K562 (cell line): Measurements from ENCODE around the gene HAUS3. TPM values are rescaled to one million over a fixed set of nuclear protein-coding genes. Genes with fewer than 3 reads are reported as not detected.

Experiments
- ATAC-seq: fragments of 200-7000 bp; cut with Tn5 transposase; 3 replicates; pipeline ENCODE4 v1.9.1; 2020; ENCODE audit warnings: moderate library complexity
- BruUV-seq: library from RNA; stranded (reverse); fragments of 400-500 nt; replicated peaks from 2 replicates; lab custom pipeline; 2021; lab: Mats Ljungman, UMichigan
- CTCF ChIA-PET: fragments of 300-600 bp; formaldehyde crosslinking; extraction: SDS; loops from one replicate; lab custom pipeline; 2021; ENCODE audit warnings: low intra/inter-chr PET ratio; lab: Yijun Ruan, JAX
- POLR2A ChIA-PET: fragments of 300-600, 350-650 bp; sonication (Branson Sonifier 250); formaldehyde crosslinking; extraction: SDS; loops from one replicate; lab custom pipeline; 2021; ENCODE audit warnings: antibody characterized with exemption, inconsistent platforms; lab: Yijun Ruan, JAX
- DNase-seq, 4 experiments: peaks; one replicate each; pipeline versions ENCODE4 v3.0.0 to v3.0.0-alpha.2; 2011 to 2018; ENCODE audit warnings: low spot score in 3 of 4, mixed read lengths in 3 of 4; ENCODE audit errors: extremely low read depth in 1 of 4
- FAIRE-seq: peaks from 2 replicates; lab custom pipeline; 2011; peaks lifted over from hg19 to GRCh38; lab: Jason Lieb, UNC
- H2AFZ ChIP-seq: 2 replicates; pipeline ENCODE4 v1.6.0; 2011; ENCODE audit warnings: low read depth, low read length, control low read depth, inconsistent platforms
- H3K27ac ChIP-seq: fragments of 200-600 bp; 3 replicates; pipeline ENCODE4 v1.8.0; 2011; ENCODE audit warnings: low read depth, mild to moderate bottlenecking, control low read depth, inconsistent platforms, low read length, moderate library complexity, mixed read lengths; ENCODE audit errors: extremely low read depth
- H3K27me3 ChIP-seq, 2 experiments: fragments of 300-600 bp in 1 of 2; 2 replicates in 1 of 2; 3 replicates in 1 of 2; pipeline versions ENCODE4 v1.6.0 to v1.8.0; 2011; ENCODE audit warnings: inconsistent platforms in 2 of 2, low read length in 2 of 2, mild to moderate bottlenecking in 1 of 2, mixed read lengths in 1 of 2, moderate library complexity in 1 of 2; ENCODE audit not compliant: control insufficient read depth in 2 of 2, insufficient read depth in 2 of 2
- H3K36me3 ChIP-seq: fragments of 300-600 bp; 3 replicates; pipeline ENCODE4 v1.8.0; 2011; ENCODE audit warnings: mild to moderate bottlenecking, low read length, inconsistent platforms; ENCODE audit not compliant: control insufficient read depth, insufficient read depth
- H3K4me1 ChIP-seq, 2 experiments: fragments of 200-600 bp in 1 of 2; replicated peaks in 1 of 2; 2 replicates in 1 of 2; 3 replicates in 1 of 2; pipeline versions ENCODE4 v1.5.1 to v1.8.0; 2011; ENCODE audit warnings: inconsistent platforms in 2 of 2, low read length in 2 of 2, mild to moderate bottlenecking in 1 of 2, mixed read lengths in 1 of 2, moderate library complexity in 1 of 2; ENCODE audit not compliant: control insufficient read depth in 2 of 2, insufficient read depth in 2 of 2
- H3K4me2 ChIP-seq: 2 replicates; pipeline ENCODE4 v1.6.1; 2011; ENCODE audit warnings: low read length, control low read depth, inconsistent platforms, mixed read lengths; ENCODE audit not compliant: insufficient read depth
- H3K4me3 ChIP-seq: fragments of 200-600 bp; sonication (generic), shearing (Covaris generic); 2 replicates; pipeline ENCODE4 v1.5.1; 2016; ENCODE audit warnings: control low read depth, inconsistent platforms
- H3K79me2 ChIP-seq: fragments of 200-600 bp; 3 replicates; pipeline ENCODE4 v1.8.0; 2011; ENCODE audit warnings: low read length, inconsistent platforms; ENCODE audit not compliant: control insufficient read depth, insufficient read depth
- H3K9ac ChIP-seq, 2 experiments: 2 replicates each; pipeline versions ENCODE4 v1.6.0 to v1.6.1; 2011; ENCODE audit warnings: low read depth in 2 of 2, low read length in 2 of 2, control low read depth in 1 of 2, inconsistent platforms in 1 of 2, mild to moderate bottlenecking in 1 of 2, mixed read lengths in 1 of 2; ENCODE audit not compliant: insufficient read depth in 1 of 2
- H3K9me1 ChIP-seq: one replicate; pipeline ENCODE4 v1.6.0; 2011; ENCODE audit warnings: inconsistent platforms, mild to moderate bottlenecking, low read length, moderate library complexity; ENCODE audit not compliant: control insufficient read depth, insufficient read depth
- H3K9me3 ChIP-seq: replicated peaks from 2 replicates; pipeline ENCODE4 v1.5.1; 2011; ENCODE audit warnings: low read depth, low read length, inconsistent platforms; ENCODE audit not compliant: control insufficient read depth, insufficient read depth
- H4K20me1 ChIP-seq: replicated peaks from 2 replicates; pipeline ENCODE4 v1.6.1; 2011; ENCODE audit warnings: low read length, inconsistent platforms, mixed read lengths; ENCODE audit not compliant: control insufficient read depth, insufficient read depth
- CHCHD3 ChIP-seq: fragments of 250-450 bp; sonication (Bioruptor Pico); IDR thresholded peaks from 2 replicates; pipeline ENCODE4 v2.1.2; 2022; ENCODE audit warnings: mild to moderate bottlenecking
- E2F6 ChIP-seq, 2 experiments: IDR thresholded peaks; 2 replicates each; pipeline ENCODE4 v1.6.1; 2011; ENCODE audit warnings: borderline replicate concordance in 1 of 2, control low read depth in 1 of 2, low read depth in 1 of 2, low read length in 1 of 2, mild to moderate bottlenecking in 1 of 2, mixed read lengths in 1 of 2, moderate library complexity in 1 of 2; ENCODE audit not compliant: insufficient read depth in 1 of 2, insufficient read length in 1 of 2, poor library complexity in 1 of 2, severe bottlenecking in 1 of 2; ENCODE audit errors: extremely low read depth in 1 of 2
- ERF ChIP-seq: fragments of 450-650 bp; formaldehyde crosslinking; IDR thresholded peaks from 2 replicates; pipeline ENCODE4 v1.4.0; 2020; ENCODE audit warnings: mild to moderate bottlenecking, mixed read lengths
- GTF2A2 ChIP-seq: IDR thresholded peaks from 2 replicates; pipeline ENCODE4 v1.6.1; 2016; ENCODE audit warnings: mild to moderate bottlenecking, missing genetic modification characterization, missing compliant biosample characterization
- GTF3C2 ChIP-seq: IDR thresholded peaks from 3 replicates; pipeline ENCODE4 v1.6.1; 2011; ENCODE audit warnings: borderline replicate concordance, mild to moderate bottlenecking, moderate library complexity; ENCODE audit not compliant: insufficient read length; ENCODE audit errors: extremely low read depth
- HDAC1 ChIP-seq, 2 experiments: fragments of 450-650 bp; IDR thresholded peaks; 2 replicates each; pipeline ENCODE4 v1.6.1; 2016 to 2017; ENCODE audit warnings: inconsistent platforms in 1 of 2, mild to moderate bottlenecking in 1 of 2, moderate library complexity in 1 of 2
- KAT7 ChIP-seq: sonication (generic); formaldehyde crosslinking; IDR thresholded peaks from 2 replicates; pipeline ENCODE4 v1.8.0; 2022; ENCODE audit warnings: missing genetic modification reagents, mild to moderate bottlenecking, borderline replicate concordance
- MXI1 ChIP-seq: IDR thresholded peaks from 2 replicates; pipeline ENCODE4 v1.6.1; 2011; ENCODE audit warnings: low read depth, mild to moderate bottlenecking, improper control_type of control experiment, low read length
- MYNN ChIP-seq, 2 experiments: sonication (generic); formaldehyde crosslinking in 1 of 2; IDR thresholded peaks; 2 replicates each; pipeline versions ENCODE4 v1.5.0 to v1.6.1; 2016 to 2020; ENCODE audit warnings: antibody characterized with exemption in 1 of 2, missing genetic modification reagents in 1 of 2
- PHF8 ChIP-seq: fragments of 200-600 bp; sonication (generic); IDR thresholded peaks from 2 replicates; pipeline ENCODE4 v1.6.1; 2012; ENCODE audit warnings: mixed run types, mild to moderate bottlenecking, inconsistent platforms, low read length, moderate library complexity, borderline replicate concordance
- RB1 ChIP-seq: fragments of 450-650 bp; IDR thresholded peaks from 2 replicates; pipeline ENCODE4 v1.6.1; 2017; ENCODE audit warnings: low read depth, mild to moderate bottlenecking
- TCFL5 ChIP-seq: fragments of 250-450 bp; sonication (Bioruptor Pico); conservative IDR thresholded peaks from 2 replicates; pipeline ENCODE4 v1.6.1; 2021; ENCODE audit warnings: mild to moderate bottlenecking, moderate library complexity, matching md5 sums
- ZFP36 ChIP-seq: fragments of 150-350 bp; IDR thresholded peaks from 2 replicates; pipeline ENCODE4 v1.6.1; 2018; ENCODE audit warnings: low read length, low read depth; ENCODE audit not compliant: partially characterized antibody
- ZNF436 ChIP-seq: fragments of 250-450, 450-650 bp; sonication (Bioruptor Pico); formaldehyde crosslinking; IDR thresholded peaks from 2 replicates; pipeline ENCODE4 v1.7.0; 2020; ENCODE audit warnings: mild to moderate bottlenecking
- ZNF696 ChIP-seq: fragments of 250-450 bp; sonication (Bioruptor Pico); conservative IDR thresholded peaks from 2 replicates; pipeline ENCODE4 v1.4.0; 2020; ENCODE audit warnings: mild to moderate bottlenecking, moderate library complexity
- WGBS: fragments of 100-300 bp; shearing (Covaris generic); methylation state at CpG from one replicate; pipeline ENCODE4 v1.1.6; 2016; ENCODE audit warnings: low coverage, mixed read lengths; ENCODE audit not compliant: insufficient coverage; ENCODE audit errors: missing lambda C conversion rate; 5-methylcytosine and 5-hydroxymethylcytosine counted together
- in situ Hi-C: fragments of 300-500 bp; cut with MboI; formaldehyde crosslinking; loops from 4 replicates; pipeline ENCODE4 v1.15.0; 2018; ENCODE audit warnings: inconsistent platforms, mixed read lengths
- intact Hi-C: fragments of 100-400 bp; cut with micrococcal nuclease; formaldehyde crosslinking; loops from 2 replicates; pipeline ENCODE4 v1.14.2; 2022
- polyA plus RNA-seq, 8 experiments: library from polyadenylated mRNA; depleted of rRNA in 4 of 8; stranded (reverse) in 5 of 8; unstranded in 3 of 8; fragments of >200 nt; fragmentation: Nextera tagmentation in 2 of 8; fragmentation: Illumina TruSeq in 1 of 8; extraction: Ambion mirVana in 2 of 8; extraction: Trizol in 1 of 8; gene quantifications; 2 replicates each; pipeline versions ENCODE4 v1.2.1 to v1.2.3, GENCODE V29; 2011 to 2014; ENCODE audit warnings: inconsistent platforms in 1 of 8, missing spikeins in 1 of 8
- total RNA-seq, 7 experiments: library from RNA; depleted of rRNA in 6 of 7; stranded (reverse); fragments of >200 nt in 6 of 7; fragmentation: Illumina TruSeq in 2 of 7; extraction: Trizol in 2 of 7; gene quantifications; 2 replicates each; pipeline versions ENCODE4 v1.2.1 to v1.2.3, GENCODE V29; 2011 to 2021; ENCODE audit warnings: low replicate concordance in 1 of 7

Gene HAUS3
- total and polyA plus RNA-seq, 9 of the 15 experiments (the other 6 are each of a cell fraction or from before 2014, with no cell fraction given) = 8.9 to 25.7 (median 21.5) TPM

GRCh38 chr4:2261110-2261852, 19.4 kb upstream of the HAUS3 start:
- H3K4me3 ChIP-seq = peak overlapping the region; percentile 71
- H3K9ac ChIP-seq = peak overlapping the region; percentile 75 to 93; a peak in 3 of 4 replicates
- peak overlapping the region; percentile 88 for H2AFZ ChIP-seq
- peak overlapping the region; percentile 82 for H3K27ac ChIP-seq
- no peaks in the 10 kb centered on the region for H3K9me3 ChIP-seq
- no TSS peak for BruUV-seq
- in situ Hi-C loops (no loop called here), intact Hi-C loops (loop anchor here (5.0 kb wide), 1 partner anchor 156 kb away; the partner anchor contains the start of genes CFAP99 and ZFYVE28)
- no peaks in the 10 kb centered on the region for H3K27me3 ChIP-seq
- DNase-seq (peak; percentile 69 to 73 (median 70)), ATAC-seq (peak; percentile 21), FAIRE-seq (no peak)
- ChIA-PET CTCF (no interaction called here), POLR2A (interaction anchor here (0.8 to 1.1 kb wide), 4 partner anchors 11 to 214 kb away, joined by 3 to 9 read pairs (median 4); no protein-coding TSS in a partner anchor)
- WGBS = 3% methylated on average over 26 of the region's 91 CpGs
- H3K36me3 ChIP-seq = no peaks in the 10 kb centered on the region
- peak overlapping the region; percentile 77 for H3K4me2 ChIP-seq
- peaks cover 5% of the 10 kb centered on the region; the same call in 1 of the 3 replicates for H3K79me2 ChIP-seq
- H4K20me1 ChIP-seq = no peaks in the 10 kb centered on the region
- H3K9me1 ChIP-seq = no peaks in the 10 kb centered on the region
- H3K4me1 ChIP-seq = peaks cover 9 to 80% of the 10 kb centered on the region in 2 experiments; a peak in 4 of 5 replicates
- peak; percentile 76 for TF ChIP-seq ZNF436 (CRISPR knock-in tag)
- TF ChIP-seq CHCHD3 (CRISPR knock-in tag) = no peak
- peak; percentile 16 to 69 for TF ChIP-seq E2F6 (IDR thresholded peaks at IDR 0.05; ENCODE audit: borderline replicate concordance in 1 of 2, extremely low read depth in 1 of 2, insufficient read depth in 1 of 2, insufficient read length in 1 of 2, low read depth in 1 of 2, low read length in 1 of 2, poor library complexity in 1 of 2, severe bottlenecking in 1 of 2)
- TF ChIP-seq KAT7 (CRISPR knock-in tag) = peak; percentile 83; the same call in 1 of the 2 replicates
- TF ChIP-seq RB1 = peak; percentile 43; the same call in 1 of the 2 replicates
- peak; percentile 15; the same call in 1 of the 2 replicates for TF ChIP-seq PHF8
- TF ChIP-seq ZFP36 = peak; percentile 97
- TF ChIP-seq ERF (CRISPR knock-in tag) = no peak
- TF ChIP-seq ZNF696 (CRISPR knock-in tag) = no peak
- TF ChIP-seq TCFL5 (CRISPR knock-in tag) = no peak
- peak; percentile 82 for TF ChIP-seq GTF3C2
- no peak for TF ChIP-seq GTF2A2 (tag)
- peak in 1 of 2 experiments; percentile 79; a peak in 2 of 4 replicates for TF ChIP-seq HDAC1 (IDR thresholded peaks at IDR 0.05)
- no peak for TF ChIP-seq MYNN (IDR thresholded peaks at IDR 0.05)
- TF ChIP-seq MYNN (CRISPR knock-in tag; IDR thresholded peaks at IDR 0.05) = no peak
- TF ChIP-seq MXI1 = peak; percentile 44; the same call in 1 of the 2 replicates
